Measurements from ENCODE around the gene ACADS. TPM values are rescaled to one million over a fixed set of nuclear protein-coding genes. Genes with fewer than 3 reads are reported as not detected.

ACADS gene
- total RNA-seq, 1 donor from 2014 or later, result 20.0 TPM

DNA sequence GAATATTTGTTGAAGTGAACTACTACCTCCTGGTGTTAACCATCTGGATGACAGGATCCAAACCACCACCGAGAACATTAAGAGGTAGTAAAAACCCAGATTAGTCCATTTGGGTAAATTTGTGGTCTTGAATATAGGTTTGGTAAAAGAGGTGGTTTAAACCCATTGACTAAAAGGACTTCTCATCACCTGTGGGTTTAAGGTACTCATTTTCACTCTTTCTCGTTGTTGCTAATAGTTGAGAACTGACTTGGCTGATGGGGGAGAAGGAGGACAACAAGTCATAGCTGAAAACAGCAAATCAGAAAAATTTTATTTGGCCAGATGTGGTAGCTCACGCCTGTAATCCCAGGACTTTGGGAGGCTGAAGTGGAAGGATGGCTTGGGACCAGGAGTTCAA, 59.2 kb downstream of the ACADS start:
- H3K27me3 ChIP-seq (ENCODE audit: control insufficient read depth, insufficient read depth, low read length), result no peaks in the 10 kb centered on the region
- H3K36me3 ChIP-seq (ENCODE audit: control insufficient read depth, insufficient read depth, low read length), result no peaks in the 10 kb centered on the region
- H3K4me3 ChIP-seq (ENCODE audit: low read depth, low read length), result no peak overlapping the region
- no peak for DNase-seq (ENCODE audit: low read depth)
- TF ChIP-seq, protein P1, sequence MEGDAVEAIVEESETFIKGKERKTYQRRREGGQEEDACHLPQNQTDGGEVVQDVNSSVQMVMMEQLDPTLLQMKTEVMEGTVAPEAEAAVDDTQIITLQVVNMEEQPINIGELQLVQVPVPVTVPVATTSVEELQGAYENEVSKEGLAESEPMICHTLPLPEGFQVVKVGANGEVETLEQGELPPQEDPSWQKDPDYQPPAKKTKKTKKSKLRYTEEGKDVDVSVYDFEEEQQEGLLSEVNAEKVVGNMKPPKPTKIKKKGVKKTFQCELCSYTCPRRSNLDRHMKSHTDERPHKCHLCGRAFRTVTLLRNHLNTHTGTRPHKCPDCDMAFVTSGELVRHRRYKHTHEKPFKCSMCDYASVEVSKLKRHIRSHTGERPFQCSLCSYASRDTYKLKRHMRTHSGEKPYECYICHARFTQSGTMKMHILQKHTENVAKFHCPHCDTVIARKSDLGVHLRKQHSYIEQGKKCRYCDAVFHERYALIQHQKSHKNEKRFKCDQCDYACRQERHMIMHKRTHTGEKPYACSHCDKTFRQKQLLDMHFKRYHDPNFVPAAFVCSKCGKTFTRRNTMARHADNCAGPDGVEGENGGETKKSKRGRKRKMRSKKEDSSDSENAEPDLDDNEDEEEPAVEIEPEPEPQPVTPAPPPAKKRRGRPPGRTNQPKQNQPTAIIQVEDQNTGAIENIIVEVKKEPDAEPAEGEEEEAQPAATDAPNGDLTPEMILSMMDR (IDR thresholded peaks at IDR 0.05; ENCODE audit: insufficient read depth, low read length, poor library complexity, severe bottlenecking), result no peak

GRCh38 chr12:120787889-120788288, 62.3 kb downstream of the ACADS start:
- no peak for DNase-seq (ENCODE audit: low read depth)
- no peak overlapping the region for H3K4me3 ChIP-seq (ENCODE audit: low read depth, low read length)
- TF ChIP-seq, protein P1 (IDR thresholded peaks at IDR 0.05; ENCODE audit: insufficient read depth, low read length, poor library complexity, severe bottlenecking), result no peak

More at GRCh38 chr12:120787889-120788288, 62.3 kb downstream of the ACADS start:
- Histone ChIP-seq H3K36me3 (ENCODE audit: control insufficient read depth, insufficient read depth, low read length) (no peaks in the 10 kb centered on the region), H3K27me3 (ENCODE audit: control insufficient read depth, insufficient read depth, low read length) (no peaks in the 10 kb centered on the region)

Other genes with a start within 250 kb of the ACADS start
- 380 and 381 TPM in 2 replicates for gene DYNLL1, start 229.7 kb upstream of the ACADS start, total RNA-seq
- gene COQ5, start 196.7 kb upstream of the ACADS start, total RNA-seq, result 29.2 and 30.6 TPM in 2 replicates
- 117 and 124 TPM in 2 replicates for gene RNF10, start 191.5 kb upstream of the ACADS start, total RNA-seq
- 34.0 and 47.8 TPM in 2 replicates for gene POP5, start 144.4 kb upstream of the ACADS start, total RNA-seq
- gene CABP1, start 85.2 kb upstream of the ACADS start, total RNA-seq, result not detected in 2 replicates
- gene MLEC, start 38.7 kb upstream of the ACADS start, total RNA-seq, result 78.0 and 82.3 TPM in 2 replicates
- gene UNC119B, start 15.4 kb upstream of the ACADS start, total RNA-seq, result 22.8 and 29.4 TPM in 2 replicates
- gene SPPL3, start 178.5 kb downstream of the ACADS start, total RNA-seq, result 22.3 and 24.3 TPM in 2 replicates